Fibroblast of lung (primary cell): Measurements from ENCODE around the gene GAGE13. TPM values are rescaled to one million over a fixed set of nuclear protein-coding genes. Genes with fewer than 3 reads are reported as not detected.
"Not testable (repeated sequence)": the region's sequence is repeated elsewhere in the genome, so short reads cannot be mapped to it uniquely, and the experiment has no call there.

Experiments used
- DNase-seq, 2 donors: peaks; one replicate each; pipeline versions ENCODE4 v3.0.0 to v3.0.0-alpha.2; 2010; ENCODE audit warnings: low read depth in 2 of 2
- H2AFZ ChIP-seq: 2 replicates; pipeline ENCODE4 v1.5.1; 2012; ENCODE audit warnings: low read length, control low read depth, inconsistent platforms
- H3K27ac ChIP-seq: 2 replicates; pipeline ENCODE4 v1.5.1; 2011; ENCODE audit warnings: low read length, control low read depth; ENCODE audit not compliant: insufficient read depth
- H3K27me3 ChIP-seq: 2 replicates; pipeline ENCODE4 v1.5.1; 2011; ENCODE audit warnings: mild to moderate bottlenecking, low read length; ENCODE audit not compliant: control insufficient read depth, insufficient read depth
- H3K36me3 ChIP-seq: 2 replicates; pipeline ENCODE4 v1.5.1; 2011; ENCODE audit warnings: low read length; ENCODE audit not compliant: control insufficient read depth, insufficient read depth
- H3K4me1 ChIP-seq: 2 replicates; pipeline ENCODE4 v1.5.1; 2011; ENCODE audit warnings: low read length; ENCODE audit not compliant: control insufficient read depth, insufficient read depth; ENCODE audit errors: extremely low read depth
- H3K4me2 ChIP-seq: 2 replicates; pipeline ENCODE4 v1.5.1; 2011; ENCODE audit warnings: low read length, control low read depth; ENCODE audit not compliant: insufficient read depth; ENCODE audit errors: extremely low read depth
- H3K4me3 ChIP-seq, 4 experiments: fragments of 200-600 bp in 1 of 4; sonication (generic) in 1 of 4; replicated peaks in 1 of 4; 2 replicates each; pipeline ENCODE4 v1.5.1; 2011 to 2016; ENCODE audit warnings: low read length in 4 of 4, low read depth in 3 of 4, mild to moderate bottlenecking in 3 of 4, control low read depth in 2 of 4, inconsistent platforms in 1 of 4, mixed read lengths in 1 of 4; ENCODE audit not compliant: insufficient read depth in 1 of 4; ENCODE audit errors: control extremely low read depth in 1 of 4
- H3K79me2 ChIP-seq: 2 replicates; pipeline ENCODE4 v1.5.1; 2012; ENCODE audit warnings: mild to moderate bottlenecking, low read length, inconsistent platforms; ENCODE audit not compliant: control insufficient read depth, insufficient read depth
- H3K9ac ChIP-seq: 2 replicates; pipeline ENCODE4 v1.5.1; 2011; ENCODE audit warnings: mild to moderate bottlenecking, low read length, control low read depth; ENCODE audit not compliant: insufficient read depth
- H3K9me3 ChIP-seq: 2 replicates; pipeline ENCODE4 v1.5.1; 2012; ENCODE audit warnings: low read depth, low read length; ENCODE audit not compliant: control insufficient read depth, insufficient read depth
- H4K20me1 ChIP-seq: 2 replicates; pipeline ENCODE4 v1.5.1; 2011; ENCODE audit warnings: low read length; ENCODE audit not compliant: control insufficient read depth, insufficient read depth; ENCODE audit errors: extremely low read depth
- EZH2 ChIP-seq: IDR thresholded peaks from 2 replicates; pipeline ENCODE4 v1.5.1; 2012; ENCODE audit warnings: low read length, control low read depth, mild to moderate bottlenecking; ENCODE audit errors: missing control alignments
- polyA plus RNA-seq, 2 donors: library from polyadenylated mRNA; depleted of rRNA in 1 of 2; stranded (reverse) in 1 of 2; unstranded in 1 of 2; fragments of >200 nt; gene quantifications; 2 replicates each; pipeline ENCODE4 v1.2.1, GENCODE V29; 2011 to 2012; ENCODE audit warnings: missing spikeins in 1 of 2
- total RNA-seq: library from RNA; depleted of rRNA; stranded (reverse); fragments of >200 nt; gene quantifications from 2 replicates; pipeline ENCODE4 v1.2.1, GENCODE V29; 2014
- TF ChIP-seq, protein P1 (sequence below), 2 donors: IDR thresholded peaks in 1 of 2; conservative IDR thresholded peaks in 1 of 2; 1 replicate in 1 of 2; 2 replicates in 1 of 2; pipeline ENCODE4 v1.5.1; 2011 to 2012; ENCODE audit warnings: low read length in 2 of 2, control low read depth in 1 of 2, inconsistent platforms in 1 of 2, low read depth in 1 of 2, mild to moderate bottlenecking in 1 of 2

Gene GAGE13
- total and polyA plus RNA-seq, 2 donors (not counting 1 experiment from before 2014, with no cell fraction given): not detected

DNA sequence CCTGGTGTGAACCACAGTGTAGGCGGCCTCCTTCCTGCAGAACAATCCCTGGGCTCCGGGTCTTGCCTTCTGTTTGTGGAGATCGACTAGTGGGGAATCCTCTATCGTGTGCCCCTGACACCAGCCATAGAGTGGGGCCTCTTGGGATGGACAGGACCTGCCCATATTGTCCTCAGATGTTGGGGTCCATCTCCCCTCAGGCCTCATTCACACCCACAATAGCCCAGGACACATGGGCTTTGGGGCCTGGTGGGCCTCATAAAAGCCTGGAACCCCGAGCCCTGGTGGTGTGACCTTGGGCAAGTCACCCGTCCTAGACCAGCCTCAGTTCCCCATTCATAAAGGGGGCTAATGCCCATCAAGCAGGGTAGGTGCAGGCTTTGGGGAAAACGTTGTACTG lies 41.2 kb upstream of the GAGE13 start:
- Histone ChIP-seq H3K4me1 (no peaks in the 10 kb centered on the region), H3K4me3 (no peak overlapping the region), H3K27ac (no peak overlapping the region), H3K9ac (no peak overlapping the region), H3K27me3 (no peaks in the 10 kb centered on the region), H2AFZ (no peak overlapping the region), H3K9me3 (no peaks in the 10 kb centered on the region), H3K4me2 (no peak overlapping the region), H3K79me2 (no peaks in the 10 kb centered on the region), H4K20me1 (no peaks in the 10 kb centered on the region), H3K36me3 (no peaks in the 10 kb centered on the region)
- DNase-seq: no peak
- TF ChIP-seq, protein P1, sequence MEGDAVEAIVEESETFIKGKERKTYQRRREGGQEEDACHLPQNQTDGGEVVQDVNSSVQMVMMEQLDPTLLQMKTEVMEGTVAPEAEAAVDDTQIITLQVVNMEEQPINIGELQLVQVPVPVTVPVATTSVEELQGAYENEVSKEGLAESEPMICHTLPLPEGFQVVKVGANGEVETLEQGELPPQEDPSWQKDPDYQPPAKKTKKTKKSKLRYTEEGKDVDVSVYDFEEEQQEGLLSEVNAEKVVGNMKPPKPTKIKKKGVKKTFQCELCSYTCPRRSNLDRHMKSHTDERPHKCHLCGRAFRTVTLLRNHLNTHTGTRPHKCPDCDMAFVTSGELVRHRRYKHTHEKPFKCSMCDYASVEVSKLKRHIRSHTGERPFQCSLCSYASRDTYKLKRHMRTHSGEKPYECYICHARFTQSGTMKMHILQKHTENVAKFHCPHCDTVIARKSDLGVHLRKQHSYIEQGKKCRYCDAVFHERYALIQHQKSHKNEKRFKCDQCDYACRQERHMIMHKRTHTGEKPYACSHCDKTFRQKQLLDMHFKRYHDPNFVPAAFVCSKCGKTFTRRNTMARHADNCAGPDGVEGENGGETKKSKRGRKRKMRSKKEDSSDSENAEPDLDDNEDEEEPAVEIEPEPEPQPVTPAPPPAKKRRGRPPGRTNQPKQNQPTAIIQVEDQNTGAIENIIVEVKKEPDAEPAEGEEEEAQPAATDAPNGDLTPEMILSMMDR (conservative IDR thresholded peaks at IDR 0.05 in 1 of 2, IDR thresholded peaks at IDR 0.05 in 1 of 2; ENCODE audit: low read depth in 1 of 2, low read length in 2 of 2): no peak
- TF ChIP-seq EZH2: no peak

GRCh38 chrX:49291615-49292337 lies 39.6 kb upstream of the GAGE13 start:
- TF ChIP-seq, protein P1 (conservative IDR thresholded peaks at IDR 0.05 in 1 of 2, IDR thresholded peaks at IDR 0.05 in 1 of 2; ENCODE audit: low read depth in 1 of 2, low read length in 2 of 2): peak; percentile 48 to 74
- no peak for TF ChIP-seq EZH2
- H3K4me2 ChIP-seq: no peak overlapping the region
- no peaks in the 10 kb centered on the region for H4K20me1 ChIP-seq
- no peaks in the 10 kb centered on the region for H3K27me3 ChIP-seq
- no peaks in the 10 kb centered on the region for H3K36me3 ChIP-seq
- DNase-seq: peak; percentile 25 to 59
- no peak overlapping the region for H3K27ac ChIP-seq
- H3K4me3 ChIP-seq: no peak overlapping the region
- no peaks in the 10 kb centered on the region for H3K9me3 ChIP-seq
- H3K9ac ChIP-seq: no peak overlapping the region
- H3K4me1 ChIP-seq: no peaks in the 10 kb centered on the region
- H2AFZ ChIP-seq: no peak overlapping the region
- no peaks in the 10 kb centered on the region for H3K79me2 ChIP-seq

DNA sequence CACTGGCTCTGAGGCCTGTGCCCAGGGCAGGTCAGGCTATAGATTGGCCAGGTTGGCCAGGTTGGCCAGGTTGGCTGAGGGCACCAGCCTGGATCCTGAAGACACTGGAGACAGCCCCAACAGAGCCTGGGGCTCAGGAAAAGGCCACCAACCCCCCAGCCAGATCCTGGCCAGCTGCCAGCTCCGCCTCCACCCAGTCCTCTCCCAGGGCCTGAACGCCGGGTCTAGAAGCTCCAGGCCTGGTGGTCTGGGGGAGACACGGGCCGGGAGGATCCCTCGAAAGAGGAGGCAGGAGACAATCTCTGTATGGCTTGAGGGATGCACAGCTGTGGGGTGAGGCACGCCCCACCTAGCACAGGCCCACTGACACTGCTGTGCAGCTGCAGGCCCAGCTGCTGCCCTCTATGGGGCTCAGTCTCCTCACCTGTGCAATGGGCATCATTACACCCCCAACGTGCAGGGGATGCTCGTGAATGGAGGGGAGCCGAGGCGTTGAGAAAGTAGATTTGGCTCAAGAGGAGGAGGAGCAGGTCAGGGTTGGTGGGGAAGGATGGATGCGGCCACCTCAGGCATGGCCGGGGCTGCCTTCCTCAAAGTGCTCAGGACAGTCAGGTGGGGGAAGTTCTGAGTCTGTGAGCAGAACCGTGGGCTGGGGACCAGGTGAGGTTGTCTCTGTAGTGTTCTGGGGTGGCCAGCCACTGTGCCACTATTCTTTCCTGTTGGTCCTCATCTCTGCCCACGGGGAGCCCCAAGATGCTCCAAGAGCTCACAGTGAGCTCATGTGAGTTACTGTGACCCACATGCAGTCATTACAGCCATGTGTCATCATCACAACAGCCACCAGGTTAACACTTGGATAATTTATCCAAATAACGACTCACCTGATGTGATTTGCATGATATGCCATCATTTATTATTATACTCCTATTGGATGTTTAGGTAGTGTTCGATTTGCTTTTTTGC lies 38.7 kb upstream of the GAGE13 start:
- no peaks in the 10 kb centered on the region for H4K20me1 ChIP-seq
- no peaks in the 10 kb centered on the region for H3K27me3 ChIP-seq
- H3K4me3 ChIP-seq: no peak overlapping the region
- H3K36me3 ChIP-seq: no peaks in the 10 kb centered on the region
- H2AFZ ChIP-seq: no peak overlapping the region
- no peak for TF ChIP-seq EZH2
- TF ChIP-seq, protein P1 (conservative IDR thresholded peaks at IDR 0.05 in 1 of 2, IDR thresholded peaks at IDR 0.05 in 1 of 2; ENCODE audit: low read depth in 1 of 2, low read length in 2 of 2): no peak
- no peaks in the 10 kb centered on the region for H3K4me1 ChIP-seq
- H3K9ac ChIP-seq: no peak overlapping the region
- no peak overlapping the region for H3K4me2 ChIP-seq
- H3K9me3 ChIP-seq: no peaks in the 10 kb centered on the region
- H3K27ac ChIP-seq: no peak overlapping the region
- no peak for DNase-seq
- H3K79me2 ChIP-seq: no peaks in the 10 kb centered on the region

- H3K27me3 ChIP-seq, H2AFZ ChIP-seq, H3K9me3 ChIP-seq, H3K79me2 ChIP-seq, H3K4me3 ChIP-seq, H3K27ac ChIP-seq, H4K20me1 ChIP-seq, H3K4me2 ChIP-seq, DNase-seq, H3K36me3 ChIP-seq, H3K9ac ChIP-seq, H3K4me1 ChIP-seq: not testable (repeated sequence)
Observed at GRCh38 chrX:49299293-49299692, 32.1 kb upstream of the GAGE13 start.
